Thyroid gland (tissue), 4 donors: ENCODE results near the gene PIK3AP1.

ENCODE experiments used
- CTCF ChIP-seq, 6 experiments: fragments of 200-600 bp in 3 of 6; fragments of 450-650 bp in 3 of 6; sonication (generic) in 3 of 6; IDR thresholded peaks; one replicate each; pipeline ENCODE4 v1.5.1; 2016 to 2019; ENCODE audit warnings: antibody characterized with exemption in 6 of 6, mild to moderate bottlenecking in 2 of 6, inconsistent platforms in 1 of 6, moderate library complexity in 1 of 6
- POLR2A ChIP-seq, 2 donors: fragments of 450-650 bp; IDR thresholded peaks; one replicate each; pipeline ENCODE4 v1.6.1; 2017; ENCODE audit warnings: antibody characterized with exemption in 2 of 2, mild to moderate bottlenecking in 2 of 2, moderate library complexity in 1 of 2

DNA sequence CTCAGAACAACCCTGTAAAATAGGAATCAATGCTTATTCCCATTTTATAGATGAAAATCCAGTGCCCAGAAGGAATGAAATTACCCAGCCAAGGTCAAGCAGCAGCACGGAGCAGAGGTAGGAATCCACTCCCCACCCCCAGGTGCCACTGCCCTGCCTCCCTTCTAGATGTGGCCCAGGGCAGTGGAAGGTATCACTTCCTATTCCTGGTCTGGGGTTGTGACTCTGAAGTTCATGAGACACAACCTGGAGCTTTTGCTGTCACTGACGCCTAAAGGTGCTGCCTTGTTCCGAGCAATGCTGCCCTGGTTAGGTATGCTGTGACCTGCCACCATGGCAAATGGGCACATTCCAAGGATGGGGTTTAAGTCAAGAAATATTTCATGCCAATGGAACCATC, 53.6 kb downstream of the PIK3AP1 start:
- no peak for TF ChIP-seq POLR2A (IDR thresholded peaks at IDR 0.05)
- TF ChIP-seq CTCF (IDR thresholded peaks at IDR 0.05), result no peak
